ENCODE results near the gene PCDH15. TPM values are rescaled to one million over a fixed set of nuclear protein-coding genes. Genes with fewer than 3 reads are reported as not detected.

The PCDH15 gene
- total and polyA plus RNA-seq, 4 donors = 0.03 to 16.9 (median 0.88) TPM

GRCh38 chr10:53955091-53955490 is 845.9 kb downstream of the PCDH15 start:
- 93 to 94% methylated on average over 6 of the region's 6 CpGs for WGBS, 2 donors
- Histone ChIP-seq H3K4me1 (ENCODE audit: control insufficient read depth in 5 of 5, insufficient read depth in 5 of 5, low read length in 5 of 5) (peaks cover 0 to 3% (median 0%) of the 10 kb centered on the region in 5 donors), H3K9me3 (ENCODE audit: control insufficient read depth in 4 of 4, insufficient read depth in 3 of 4, low read length in 3 of 4) (peaks cover 0 to 6% (median 2%) of the 10 kb centered on the region in 4 donors), H3K36me3 (ENCODE audit: control insufficient read depth in 4 of 4, insufficient read depth in 4 of 4, low read length in 4 of 4) (no peaks in the 10 kb centered on the region), H3K9ac (ENCODE audit: insufficient read depth in 1 of 2, low read length in 2 of 2) (no peak overlapping the region), H3K27me3 (ENCODE audit: control insufficient read depth in 3 of 3, insufficient read depth in 3 of 3, low read length in 2 of 3) (no peaks in the 10 kb centered on the region), H3K4me3 (no peak overlapping the region), H3K27ac (ENCODE audit: low read depth in 1 of 2, low read length in 1 of 2) (no peak overlapping the region)
- DNase-seq (no peak), ATAC-seq (ENCODE audit: insufficient read depth, low FRiP score) (no peak)
- TF ChIP-seq CTCF (IDR thresholded peaks at IDR 0.05; ENCODE audit: control extremely low read depth, extremely low read depth) = no peak

- DNase-seq (peak in 1 of 3 donors; percentile 11), ATAC-seq (ENCODE audit: insufficient read depth, low FRiP score) (no peak)
Measured at GRCh38 chr10:53952698-53953630, 848.1 kb downstream of the PCDH15 start.

GRCh38 chr10:53939654-53940053 is 861.4 kb downstream of the PCDH15 start:
- no peak for TF ChIP-seq CTCF (IDR thresholded peaks at IDR 0.05; ENCODE audit: control extremely low read depth, extremely low read depth)
- WGBS, 2 donors = 88 to 91% methylated on average over 5 of the region's 5 CpGs

More at GRCh38 chr10:53952698-53953630, 848.1 kb downstream of the PCDH15 start:
- H3K9me3 ChIP-seq (ENCODE audit: control insufficient read depth in 4 of 4, insufficient read depth in 3 of 4, low read length in 3 of 4) = peaks cover 0 to 6% (median 2%) of the 10 kb centered on the region in 4 donors
- no peak overlapping the region for H3K4me3 ChIP-seq
- no peak for TF ChIP-seq CTCF (IDR thresholded peaks at IDR 0.05; ENCODE audit: control extremely low read depth, extremely low read depth)
- no peaks in the 10 kb centered on the region for H3K36me3 ChIP-seq (ENCODE audit: control insufficient read depth in 4 of 4, insufficient read depth in 4 of 4, low read length in 4 of 4)
- no peak overlapping the region for H3K9ac ChIP-seq (ENCODE audit: insufficient read depth in 1 of 2, low read length in 2 of 2)
- H3K4me1 ChIP-seq (ENCODE audit: control insufficient read depth in 5 of 5, insufficient read depth in 5 of 5, low read length in 5 of 5) = peaks cover 0 to 3% (median 0%) of the 10 kb centered on the region in 5 donors
- H3K27ac ChIP-seq (ENCODE audit: low read depth in 1 of 2, low read length in 1 of 2) = no peak overlapping the region
- 83 to 90% methylated on average over 4 of the region's 4 CpGs for WGBS, 2 donors
- H3K27me3 ChIP-seq (ENCODE audit: control insufficient read depth in 3 of 3, insufficient read depth in 3 of 3, low read length in 2 of 3) = no peaks in the 10 kb centered on the region

More at GRCh38 chr10:53939654-53940053, 861.4 kb downstream of the PCDH15 start:
- ATAC-seq (ENCODE audit: insufficient read depth, low FRiP score) (no peak), DNase-seq (no peak)
- no peaks in the 10 kb centered on the region for H3K4me1 ChIP-seq (ENCODE audit: control insufficient read depth in 5 of 5, insufficient read depth in 5 of 5, low read length in 5 of 5)
- H3K4me3 ChIP-seq = no peak overlapping the region
- no peak overlapping the region for H3K9ac ChIP-seq (ENCODE audit: insufficient read depth in 1 of 2, low read length in 2 of 2)
- H3K27ac ChIP-seq (ENCODE audit: low read depth in 1 of 2, low read length in 1 of 2) = no peak overlapping the region
- H3K36me3 ChIP-seq (ENCODE audit: control insufficient read depth in 4 of 4, insufficient read depth in 4 of 4, low read length in 4 of 4) = no peaks in the 10 kb centered on the region
- no peaks in the 10 kb centered on the region for H3K9me3 ChIP-seq (ENCODE audit: control insufficient read depth in 4 of 4, insufficient read depth in 3 of 4, low read length in 3 of 4)
- no peaks in the 10 kb centered on the region for H3K27me3 ChIP-seq (ENCODE audit: control insufficient read depth in 3 of 3, insufficient read depth in 3 of 3, low read length in 2 of 3)

All from lung (tissue), 12 donors.